Kidney (tissue), 14 donors: ENCODE measurements around the gene KIAA0930. TPM values are rescaled to one million over a fixed set of nuclear protein-coding genes. Genes with fewer than 3 reads are reported as not detected.

Source experiments
- DNase-seq, 5 donors: peaks; one replicate each; pipeline ENCODE4 v3.0.0-alpha.2; 2013 to 2020
- FAIRE-seq: peaks from 2 replicates; lab custom pipeline; 2012; peaks lifted over from hg19 to GRCh38; lab: Jason Lieb, UNC
- H3K27ac ChIP-seq, 2 donors: one replicate each; pipeline ENCODE4 v1.7.0; 2013; ENCODE audit warnings: low read depth in 2 of 2, low read length in 2 of 2, inconsistent platforms in 1 of 2
- H3K27me3 ChIP-seq: one replicate; pipeline ENCODE4 v1.7.1; 2013; ENCODE audit warnings: low read length, inconsistent platforms; ENCODE audit not compliant: control insufficient read depth, insufficient read depth
- H3K36me3 ChIP-seq, 3 donors: one replicate each; pipeline versions ENCODE4 v1.7.0 to v1.7.1; 2013; ENCODE audit warnings: low read length in 3 of 3, control low read depth in 1 of 3, inconsistent platforms in 1 of 3; ENCODE audit not compliant: insufficient read depth in 3 of 3, control insufficient read depth in 2 of 3
- H3K4me1 ChIP-seq, 3 donors: one replicate each; pipeline versions ENCODE4 v1.7.0 to v1.7.1; 2013; ENCODE audit warnings: low read length in 3 of 3, inconsistent platforms in 1 of 3, low read depth in 1 of 3; ENCODE audit not compliant: control insufficient read depth in 2 of 3, insufficient read depth in 2 of 3
- H3K4me3 ChIP-seq, 3 donors: one replicate each; pipeline versions ENCODE4 v1.7.0 to v1.8.1; 2013; ENCODE audit warnings: low read length in 3 of 3, control low read depth in 1 of 3, inconsistent platforms in 1 of 3
- H3K9ac ChIP-seq, 3 donors: one replicate each; pipeline versions ENCODE4 v1.7.0 to v1.7.1; 2013; ENCODE audit warnings: low read length in 3 of 3, control low read depth in 1 of 3, inconsistent platforms in 1 of 3
- H3K9me3 ChIP-seq, 3 donors: one replicate each; pipeline versions ENCODE4 v1.7.0 to v1.7.1; 2013; ENCODE audit warnings: low read length in 3 of 3, control low read depth in 1 of 3, inconsistent platforms in 1 of 3; ENCODE audit not compliant: control insufficient read depth in 2 of 3, insufficient read depth in 1 of 3
- intact Hi-C: fragments of 100-400 bp; cut with DNase I; formaldehyde crosslinking; loops from one replicate; pipeline ENCODE4 v1.11.1; 2022
- polyA plus RNA-seq: library from polyadenylated mRNA; stranded (reverse); fragments of 350-450 nt; fragmentation: Illumina TruSeq; extraction: RNeasy Lipid Tissue Mini Kit (QIAGEN cat#74804); gene quantifications from one replicate; pipeline ENCODE4 v1.2.3, GENCODE V29; 2014; ENCODE audit warnings: low read depth, low replicate concordance; ENCODE audit not compliant: insufficient read depth
- total RNA-seq: library from RNA; stranded (reverse); fragmentation: NEBNext Ultra II Directional; extraction: Animal tissue kit (Norgen Biotek cat#: 25700); gene quantifications from one replicate; pipeline ENCODE4 v1.2.1, GENCODE V29; 2021
- TF ChIP-seq, protein P1 (sequence below): IDR thresholded peaks from 3 replicates; pipeline ENCODE4 v1.5.1; 2012; ENCODE audit warnings: mild to moderate bottlenecking, moderate library complexity, borderline replicate concordance; ENCODE audit not compliant: insufficient read depth; ENCODE audit errors: extremely low read depth
- donor health status: control.
- donor health status: control.
- donor health status: control.
- donor health status: control.
- donor health status: control.
- donor health status: DM: yes; HTN: yes; CAD: no.
- donor health status: Normal renal cell carcinoma (clear cell type).

The KIAA0930 gene
- total and polyA plus RNA-seq, 2 donors from 2014 or later: 26.4 to 55.4 TPM

DNA sequence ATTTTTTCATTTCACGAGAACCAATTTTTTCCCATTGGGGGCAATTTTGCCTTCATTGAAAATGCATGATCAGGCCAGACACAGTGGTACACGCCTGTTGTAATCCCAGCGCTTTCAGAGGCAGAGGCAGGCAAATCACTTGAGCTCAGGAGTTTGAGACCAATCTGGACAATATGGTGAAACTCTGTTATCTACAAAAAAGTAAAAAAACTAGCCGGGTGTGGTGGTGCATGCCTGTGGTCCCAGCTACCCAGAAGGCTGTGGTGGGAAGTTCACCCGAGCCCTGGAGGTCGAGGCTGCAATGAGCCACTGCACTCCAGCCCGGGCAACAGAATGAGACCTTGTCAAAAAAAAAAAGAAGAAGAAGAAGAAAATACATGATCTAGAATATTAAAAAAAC is 24.8 kb upstream of the KIAA0930 start:
- TF ChIP-seq, protein P1, sequence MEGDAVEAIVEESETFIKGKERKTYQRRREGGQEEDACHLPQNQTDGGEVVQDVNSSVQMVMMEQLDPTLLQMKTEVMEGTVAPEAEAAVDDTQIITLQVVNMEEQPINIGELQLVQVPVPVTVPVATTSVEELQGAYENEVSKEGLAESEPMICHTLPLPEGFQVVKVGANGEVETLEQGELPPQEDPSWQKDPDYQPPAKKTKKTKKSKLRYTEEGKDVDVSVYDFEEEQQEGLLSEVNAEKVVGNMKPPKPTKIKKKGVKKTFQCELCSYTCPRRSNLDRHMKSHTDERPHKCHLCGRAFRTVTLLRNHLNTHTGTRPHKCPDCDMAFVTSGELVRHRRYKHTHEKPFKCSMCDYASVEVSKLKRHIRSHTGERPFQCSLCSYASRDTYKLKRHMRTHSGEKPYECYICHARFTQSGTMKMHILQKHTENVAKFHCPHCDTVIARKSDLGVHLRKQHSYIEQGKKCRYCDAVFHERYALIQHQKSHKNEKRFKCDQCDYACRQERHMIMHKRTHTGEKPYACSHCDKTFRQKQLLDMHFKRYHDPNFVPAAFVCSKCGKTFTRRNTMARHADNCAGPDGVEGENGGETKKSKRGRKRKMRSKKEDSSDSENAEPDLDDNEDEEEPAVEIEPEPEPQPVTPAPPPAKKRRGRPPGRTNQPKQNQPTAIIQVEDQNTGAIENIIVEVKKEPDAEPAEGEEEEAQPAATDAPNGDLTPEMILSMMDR: no peak
- intact Hi-C loops: loop anchor here (5.0 kb wide), 1 partner anchor 172 kb away; no protein-coding TSS in a partner anchor
- Histone ChIP-seq H3K4me1 (peaks cover 0 to 15% (median 8%) of the 10 kb centered on the region in 3 donors), H3K9me3 (no peaks in the 10 kb centered on the region), H3K36me3 (no peaks in the 10 kb centered on the region), H3K27me3 (no peaks in the 10 kb centered on the region), H3K4me3 (no peak overlapping the region), H3K27ac (no peak overlapping the region), H3K9ac (no peak overlapping the region)
- no peak for DNase-seq
- FAIRE-seq: no peak

DNA sequence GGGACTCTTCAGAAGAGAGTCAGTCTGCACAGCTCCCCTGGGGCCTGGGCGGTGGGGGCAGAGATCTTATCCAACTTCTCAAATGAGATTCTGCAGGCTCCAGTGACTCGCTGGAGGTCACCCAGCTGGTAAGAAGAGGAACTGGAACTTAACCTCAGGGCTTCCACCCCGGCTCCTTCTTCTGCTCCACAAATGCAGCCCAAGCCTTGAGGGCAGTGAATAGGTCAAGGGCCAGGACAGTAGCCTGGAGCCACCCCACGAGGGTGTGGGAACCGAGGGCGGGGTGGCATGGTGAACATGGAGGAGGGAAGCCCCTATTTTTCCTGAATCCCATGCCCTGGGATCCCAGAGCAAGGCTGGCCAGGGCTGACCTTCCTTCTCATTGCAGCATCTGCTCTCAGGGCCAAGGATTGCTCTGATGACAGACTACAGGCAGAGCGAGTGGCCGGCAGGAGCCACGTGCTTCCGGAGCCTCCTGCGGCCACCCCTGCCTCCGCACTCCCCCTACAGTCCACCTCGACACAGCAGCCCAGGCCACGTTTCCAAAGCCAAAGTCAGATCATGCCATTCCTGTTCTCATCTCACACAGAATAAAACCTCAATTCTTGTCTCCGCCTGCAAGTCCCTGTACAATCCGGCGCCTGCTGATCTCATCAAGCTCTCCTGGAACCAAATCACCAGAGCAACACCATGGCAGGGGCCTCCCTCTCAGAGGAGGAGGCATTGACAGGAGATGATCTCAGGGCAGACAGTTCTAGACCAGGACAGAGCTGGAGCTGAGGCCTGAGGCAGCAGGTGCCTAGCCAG is 23.0 kb upstream of the KIAA0930 start:
- peak overlapping the region in 1 of 3 donors; percentile 31 for H3K9ac ChIP-seq
- DNase-seq (peak; percentile 70 to 92 (median 76)), FAIRE-seq (no peak)
- H3K9me3 ChIP-seq: no peaks in the 10 kb centered on the region
- no peaks in the 10 kb centered on the region for H3K36me3 ChIP-seq
- TF ChIP-seq, protein P1: peak; percentile 73
- H3K27ac ChIP-seq: no peak overlapping the region
- H3K27me3 ChIP-seq: no peaks in the 10 kb centered on the region
- no peak overlapping the region for H3K4me3 ChIP-seq
- intact Hi-C loops: no loop called here
- peaks cover 0 to 12% (median 8%) of the 10 kb centered on the region in 3 donors for H3K4me1 ChIP-seq

DNA sequence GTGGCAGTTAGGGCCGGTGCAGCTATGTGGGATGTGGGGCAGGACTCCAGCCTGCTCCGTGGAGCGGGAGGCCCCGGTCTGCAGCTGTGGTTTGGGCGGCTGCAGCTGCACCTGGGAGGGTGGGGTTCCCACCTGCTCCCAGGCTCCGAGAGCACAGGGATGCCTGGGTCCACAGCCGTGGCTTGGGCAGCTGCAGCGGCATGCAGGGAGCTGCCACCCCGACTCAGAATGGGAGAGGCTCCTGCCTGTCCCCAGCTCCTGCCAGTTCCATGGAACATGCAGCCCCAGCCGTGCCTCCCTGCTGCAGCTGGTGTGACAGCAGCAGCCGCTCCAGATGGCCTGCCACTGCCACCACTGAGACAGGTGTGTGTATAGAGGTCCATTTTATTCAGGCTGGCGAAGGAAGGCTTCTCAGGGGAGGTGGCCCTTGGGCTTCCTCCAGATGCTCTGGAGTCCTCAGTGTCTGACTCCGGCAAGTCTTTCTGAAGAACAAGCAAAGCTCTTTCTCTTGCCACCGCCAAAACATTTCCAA is 22.3 kb upstream of the KIAA0930 start:
- no peak for FAIRE-seq
- no peak overlapping the region for H3K27ac ChIP-seq
- intact Hi-C loops: no loop called here

More for the DNA sequence above, 22.3 kb upstream of the KIAA0930 start:
- Histone ChIP-seq H3K27me3 (no peaks in the 10 kb centered on the region), H3K4me1 (peaks cover 0 to 12% (median 8%) of the 10 kb centered on the region in 3 donors), H3K4me3 (no peak overlapping the region), H3K9me3 (no peaks in the 10 kb centered on the region), H3K36me3 (no peaks in the 10 kb centered on the region), H3K9ac (peak overlapping the region in 1 of 3 donors; percentile 31)
- TF ChIP-seq, protein P1: no peak
- DNase-seq: no peak
